ENCODE data around the gene PLCH2.
"Not testable (repeated sequence)": the region's sequence is repeated elsewhere in the genome, so short reads cannot be mapped to it uniquely, and the experiment has no call there.

DNA sequence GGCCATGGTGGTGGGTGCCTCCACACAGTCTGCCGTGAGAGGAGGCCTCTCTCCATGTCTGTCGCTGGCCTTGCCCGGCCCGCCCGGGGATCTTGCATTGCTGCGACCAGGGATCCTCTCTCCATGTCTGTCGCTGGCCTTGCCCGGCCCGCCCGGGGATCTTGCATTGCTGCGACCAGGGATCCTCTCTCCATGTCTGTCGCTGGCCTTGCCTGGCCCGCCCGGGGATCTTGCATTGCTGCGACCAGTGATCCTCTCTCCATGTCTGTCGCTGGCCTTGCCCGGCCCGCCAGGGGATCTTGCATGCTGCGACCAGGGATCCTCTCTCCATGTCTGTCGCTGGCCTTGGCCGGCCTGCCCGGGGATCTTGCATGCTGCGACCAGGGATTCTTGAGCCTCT, 35.7 kb upstream of the PLCH2 start:
- not testable (repeated sequence) for TF ChIP-seq CTCF (IDR thresholded peaks at IDR 0.05; ENCODE audit: low read length); EZH2 (IDR thresholded peaks at IDR 0.05; ENCODE audit: borderline replicate concordance, low read length)
